HG03159 (cell line): ENCODE data around the gene DEFB124.
"Not testable (repeated sequence)": the region's sequence is repeated elsewhere in the genome, so short reads cannot be mapped to it uniquely, and the experiment has no call there.

Experiments used
- ATAC-seq: cut with Tn5 transposase; IDR thresholded peaks from one replicate; pipeline ENCODE4 v1.9.1; 2021; ENCODE audit warnings: mild to moderate bottlenecking, moderate library complexity; ENCODE audit not compliant: unreplicated experiment

Gene DEFB124

GRCh38 chr20:31489152-31489551 lies 14.2 kb upstream of the DEFB124 start:
- no peak for ATAC-seq

GRCh38 chr20:31488115-31488514 lies 13.2 kb upstream of the DEFB124 start:
- no peak for ATAC-seq

GRCh38 chr20:31485450-31486339 lies 10.8 kb upstream of the DEFB124 start:
- no peak for ATAC-seq

- ATAC-seq: no peak
Observed at GRCh38 chr20:31484001-31484400, 9.1 kb upstream of the DEFB124 start.

GRCh38 chr20:31476643-31477215 lies 1.8 kb upstream of the DEFB124 start:
- no peak for ATAC-seq

- no peak for ATAC-seq
Observed at GRCh38 chr20:31476294-31476585, 1.3 kb upstream of the DEFB124 start.

GRCh38 chr20:31475472-31476293 lies 756 bp upstream of the DEFB124 start:
- ATAC-seq: no peak

- ATAC-seq: peak; percentile 81
Observed at GRCh38 chr20:31474097-31474436, 860 bp downstream of the DEFB124 start.

- ATAC-seq: peak; percentile 36
Observed at GRCh38 chr20:31473331-31474096, 1.4 kb downstream of the DEFB124 start.

GRCh38 chr20:31472395-31473330 lies 2.3 kb downstream of the DEFB124 start:
- ATAC-seq: no peak

- not testable (repeated sequence) for ATAC-seq
Observed at GRCh38 chr20:31470946-31471345, 4.0 kb downstream of the DEFB124 start.

GRCh38 chr20:31454361-31454760 lies 20.6 kb downstream of the DEFB124 start:
- no peak for ATAC-seq

- ATAC-seq: no peak
Observed at GRCh38 chr20:31452575-31452974, 22.4 kb downstream of the DEFB124 start.

GRCh38 chr20:31449511-31450414 lies 25.2 kb downstream of the DEFB124 start:
- no peak for ATAC-seq

- ATAC-seq: no peak
Observed at GRCh38 chr20:31446084-31446819, 28.7 kb downstream of the DEFB124 start.

- no peak for ATAC-seq
Observed at GRCh38 chr20:31440012-31440659, 34.8 kb downstream of the DEFB124 start, which contains the start of gene DEFB123. DEFB123 (plus strand) TSS chr20:31440632; CDS start chr20:31440699, 67 bp downstream.

GRCh38 chr20:31430568-31431115 lies 44.3 kb downstream of the DEFB124 start:
- no peak for ATAC-seq
